Epithelial cell of prostate (primary cell): ENCODE measurements around the gene KCNQ4.
A peak's percentile ranks its signal among the peaks of the same experiment; 100 is the strongest.

Experiments
- DNase-seq: peaks from one replicate; pipeline ENCODE4 v3.0.0-alpha.2; 2011; ENCODE audit warnings: low read depth, low spot score
- H3K27ac ChIP-seq: fragments of 450-650 bp; 2 replicates; pipeline ENCODE4 v1.5.1; 2017; ENCODE audit warnings: mild to moderate bottlenecking

Gene KCNQ4

GRCh38 chr1:40879482-40880175 lies 96.0 kb downstream of the KCNQ4 start:
- DNase-seq, result no peak
- no peak overlapping the region for H3K27ac ChIP-seq

DNA sequence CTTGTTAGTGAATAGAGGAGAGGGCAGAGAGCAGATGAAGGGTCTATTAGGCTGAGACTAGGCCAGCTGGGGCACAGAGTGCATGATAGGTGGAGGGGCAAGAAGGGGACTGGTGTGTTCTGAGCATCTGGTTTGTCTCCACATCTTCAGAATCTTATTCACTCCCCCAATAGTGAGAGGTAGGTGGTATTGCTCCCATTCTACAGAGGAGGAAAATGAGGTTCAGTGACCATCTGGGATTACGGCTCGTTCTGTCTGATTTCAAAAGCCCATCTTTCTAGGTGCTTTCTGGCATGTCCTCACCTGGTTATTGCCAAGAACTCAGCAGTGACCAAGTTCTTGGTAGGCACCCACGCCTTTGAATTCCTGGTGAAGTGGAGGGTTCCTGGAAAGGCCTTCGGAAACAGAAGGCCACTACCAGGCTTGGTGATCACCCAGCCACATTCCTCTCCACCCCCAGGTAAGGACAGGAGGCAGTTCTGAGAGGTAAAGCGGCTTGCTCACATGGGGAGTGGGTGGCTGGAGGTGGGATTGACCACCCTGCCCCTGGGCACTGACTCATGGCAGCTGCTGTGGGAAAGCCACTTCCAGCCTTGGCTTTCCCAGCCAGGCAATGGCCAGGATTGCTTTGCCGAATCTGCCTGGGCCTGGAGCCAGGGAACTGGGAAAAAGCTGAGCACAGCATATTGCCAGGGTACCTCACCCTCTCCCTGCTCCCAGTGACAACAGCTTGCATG lies 97.4 kb downstream of the KCNQ4 start:
- H3K27ac ChIP-seq, result peak overlapping the region; percentile 34
- DNase-seq, result no peak

GRCh38 chr1:40884055-40884795 lies 100.6 kb downstream of the KCNQ4 start:
- no peak for DNase-seq
- no peak overlapping the region for H3K27ac ChIP-seq

GRCh38 chr1:40886318-40887011 lies 102.9 kb downstream of the KCNQ4 start:
- peak overlapping the region; percentile 94 for H3K27ac ChIP-seq
- peak; percentile 74 for DNase-seq

DNA sequence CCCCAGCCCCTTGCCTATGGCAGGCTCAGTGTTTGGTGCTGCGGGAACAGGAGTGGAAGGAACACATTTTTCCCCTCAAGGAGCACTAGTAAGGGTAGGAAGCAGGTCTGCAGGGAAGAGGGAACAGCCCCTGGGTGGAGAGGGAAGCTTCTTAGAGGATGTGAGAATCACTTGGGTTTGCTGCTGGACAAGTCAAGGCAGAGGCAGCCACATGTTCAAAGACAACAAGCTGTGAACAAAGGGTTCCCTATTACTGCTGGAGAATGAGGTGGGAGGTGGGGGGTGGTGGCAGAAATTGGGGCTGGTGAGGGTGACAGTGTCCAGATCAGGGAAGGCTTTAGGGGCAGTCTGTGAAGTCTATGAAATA lies 103.4 kb downstream of the KCNQ4 start:
- peak overlapping the region; percentile 94 for H3K27ac ChIP-seq

GRCh38 chr1:40887652-40888051 lies 104.1 kb downstream of the KCNQ4 start:
- DNase-seq, result no peak
- peak overlapping the region; percentile 94 for H3K27ac ChIP-seq

More for the DNA sequence above, 103.4 kb downstream of the KCNQ4 start:
- DNase-seq, result no peak
